Hematopoietic multipotent progenitor cell treated with erythropoietin and hydrocortisone succinate and interleukin-3 and kit ligand, for 17 days (in vitro differentiated cells): ENCODE results near the gene EXD3.

Experiments
- DNase-seq: peaks from one replicate; pipeline ENCODE4 v3.0.0-alpha.2; 2015; ENCODE audit warnings: low spot score

EXD3 gene

GRCh38 chr9:137317718-137318511 is 105.0 kb downstream of the EXD3 start:
- no peak for DNase-seq

GRCh38 chr9:137317021-137317717 is 105.8 kb downstream of the EXD3 start:
- DNase-seq: no peak

- no peak for DNase-seq
Observed at GRCh38 chr9:137316012-137316981, 106.7 kb downstream of the EXD3 start.

- no peak for DNase-seq
Observed at GRCh38 chr9:137315581-137316011, 107.4 kb downstream of the EXD3 start.

GRCh38 chr9:137314561-137315560 is 108.1 kb downstream of the EXD3 start:
- DNase-seq: no peak

GRCh38 chr9:137313956-137314560 is 108.9 kb downstream of the EXD3 start:
- DNase-seq: no peak

GRCh38 chr9:137313326-137313936 is 109.5 kb downstream of the EXD3 start:
- DNase-seq: no peak

- no peak for DNase-seq
Observed at GRCh38 chr9:137312852-137313325, 110.1 kb downstream of the EXD3 start.

GRCh38 chr9:137311986-137312851 is 110.7 kb downstream of the EXD3 start:
- DNase-seq: no peak

- DNase-seq: no peak
Observed at GRCh38 chr9:137311171-137311985, 111.6 kb downstream of the EXD3 start.

GRCh38 chr9:137310189-137311052 is 112.5 kb downstream of the EXD3 start:
- no peak for DNase-seq

GRCh38 chr9:137309368-137310188 is 113.4 kb downstream of the EXD3 start:
- DNase-seq: no peak

GRCh38 chr9:137308057-137308619 is 114.8 kb downstream of the EXD3 start:
- DNase-seq: no peak

- no peak for DNase-seq
Observed at GRCh38 chr9:137307255-137308056, 115.5 kb downstream of the EXD3 start.

GRCh38 chr9:137306850-137307254 is 116.1 kb downstream of the EXD3 start:
- DNase-seq: no peak
